ENCODE measurements around the gene PREX1.
"Not testable (repeated sequence)": the region's sequence is repeated elsewhere in the genome, so short reads cannot be mapped to it uniquely, and the experiment has no call there.

Gene PREX1

DNA sequence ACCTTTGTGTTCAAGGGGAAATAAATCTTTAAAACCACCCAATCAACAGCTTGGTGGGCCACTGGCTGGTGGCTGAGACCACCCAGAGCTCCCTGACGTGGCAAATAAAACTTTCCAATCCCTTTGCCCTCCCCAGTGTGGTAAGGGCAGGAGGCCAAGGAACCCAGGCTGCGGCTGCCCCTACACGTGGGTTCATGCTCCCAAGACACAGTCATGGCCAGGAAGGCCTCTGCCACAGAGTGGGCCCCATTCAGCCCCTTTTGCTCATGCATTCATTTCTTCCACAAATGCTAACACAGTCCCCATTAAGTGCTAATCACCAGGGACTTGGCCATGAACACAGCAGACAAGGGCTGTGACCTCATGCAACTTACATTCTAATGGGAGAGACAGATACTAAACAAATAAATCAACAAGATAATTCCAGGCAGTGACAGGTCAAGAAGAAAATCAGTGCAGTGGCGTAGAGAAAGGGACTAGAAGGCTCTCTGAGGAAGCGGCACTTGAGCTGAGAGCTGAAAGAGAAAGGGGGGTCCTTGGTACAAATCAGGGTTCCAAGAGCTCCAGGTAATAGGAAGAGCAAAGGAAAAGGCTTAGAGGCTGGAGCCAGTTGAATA is 13.8 kb downstream of the PREX1 start:
- H3K36me3 Mint-ChIP-seq (ENCODE audit: low read depth), result no peaks in the 10 kb centered on the region
- no peak overlapping the region for H3K4me3 Mint-ChIP-seq
- H3K27ac Mint-ChIP-seq, result no peak overlapping the region
- peaks cover under 1% of the 10 kb centered on the region for H3K27me3 Mint-ChIP-seq (ENCODE audit: low read depth)
- no peaks in the 10 kb centered on the region for H3K9me3 Mint-ChIP-seq
- TF ChIP-seq, protein P1, sequence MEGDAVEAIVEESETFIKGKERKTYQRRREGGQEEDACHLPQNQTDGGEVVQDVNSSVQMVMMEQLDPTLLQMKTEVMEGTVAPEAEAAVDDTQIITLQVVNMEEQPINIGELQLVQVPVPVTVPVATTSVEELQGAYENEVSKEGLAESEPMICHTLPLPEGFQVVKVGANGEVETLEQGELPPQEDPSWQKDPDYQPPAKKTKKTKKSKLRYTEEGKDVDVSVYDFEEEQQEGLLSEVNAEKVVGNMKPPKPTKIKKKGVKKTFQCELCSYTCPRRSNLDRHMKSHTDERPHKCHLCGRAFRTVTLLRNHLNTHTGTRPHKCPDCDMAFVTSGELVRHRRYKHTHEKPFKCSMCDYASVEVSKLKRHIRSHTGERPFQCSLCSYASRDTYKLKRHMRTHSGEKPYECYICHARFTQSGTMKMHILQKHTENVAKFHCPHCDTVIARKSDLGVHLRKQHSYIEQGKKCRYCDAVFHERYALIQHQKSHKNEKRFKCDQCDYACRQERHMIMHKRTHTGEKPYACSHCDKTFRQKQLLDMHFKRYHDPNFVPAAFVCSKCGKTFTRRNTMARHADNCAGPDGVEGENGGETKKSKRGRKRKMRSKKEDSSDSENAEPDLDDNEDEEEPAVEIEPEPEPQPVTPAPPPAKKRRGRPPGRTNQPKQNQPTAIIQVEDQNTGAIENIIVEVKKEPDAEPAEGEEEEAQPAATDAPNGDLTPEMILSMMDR (IDR thresholded peaks at IDR 0.05; ENCODE audit: unreplicated experiment in 3 of 3), result no peak
- H3K4me1 Mint-ChIP-seq, result peaks cover 12% of the 10 kb centered on the region

DNA sequence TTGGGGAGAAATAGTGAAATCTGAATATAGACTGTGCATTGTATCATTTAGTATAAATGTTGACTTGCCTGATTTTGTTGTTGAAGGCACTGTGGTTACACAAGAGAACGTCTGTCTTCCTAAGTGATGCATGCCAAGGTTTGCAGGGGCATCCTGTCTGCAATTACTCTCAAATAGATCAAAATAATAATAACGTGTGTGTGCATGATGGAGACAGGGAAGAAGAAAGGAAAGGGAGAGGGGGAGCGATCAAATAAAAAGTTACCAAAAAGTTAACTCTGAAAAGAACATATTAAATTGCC is 14.4 kb downstream of the PREX1 start:
- TF ChIP-seq, protein P1 (IDR thresholded peaks at IDR 0.05; ENCODE audit: unreplicated experiment in 3 of 3), result no peak
- Mint-ChIP-seq H3K9me3 (no peaks in the 10 kb centered on the region), H3K36me3 (ENCODE audit: low read depth) (no peaks in the 10 kb centered on the region), H3K27me3 (ENCODE audit: low read depth) (no peaks in the 10 kb centered on the region), H3K27ac (no peak overlapping the region), H3K4me1 (peaks cover 10% of the 10 kb centered on the region), H3K4me3 (no peak overlapping the region)

DNA sequence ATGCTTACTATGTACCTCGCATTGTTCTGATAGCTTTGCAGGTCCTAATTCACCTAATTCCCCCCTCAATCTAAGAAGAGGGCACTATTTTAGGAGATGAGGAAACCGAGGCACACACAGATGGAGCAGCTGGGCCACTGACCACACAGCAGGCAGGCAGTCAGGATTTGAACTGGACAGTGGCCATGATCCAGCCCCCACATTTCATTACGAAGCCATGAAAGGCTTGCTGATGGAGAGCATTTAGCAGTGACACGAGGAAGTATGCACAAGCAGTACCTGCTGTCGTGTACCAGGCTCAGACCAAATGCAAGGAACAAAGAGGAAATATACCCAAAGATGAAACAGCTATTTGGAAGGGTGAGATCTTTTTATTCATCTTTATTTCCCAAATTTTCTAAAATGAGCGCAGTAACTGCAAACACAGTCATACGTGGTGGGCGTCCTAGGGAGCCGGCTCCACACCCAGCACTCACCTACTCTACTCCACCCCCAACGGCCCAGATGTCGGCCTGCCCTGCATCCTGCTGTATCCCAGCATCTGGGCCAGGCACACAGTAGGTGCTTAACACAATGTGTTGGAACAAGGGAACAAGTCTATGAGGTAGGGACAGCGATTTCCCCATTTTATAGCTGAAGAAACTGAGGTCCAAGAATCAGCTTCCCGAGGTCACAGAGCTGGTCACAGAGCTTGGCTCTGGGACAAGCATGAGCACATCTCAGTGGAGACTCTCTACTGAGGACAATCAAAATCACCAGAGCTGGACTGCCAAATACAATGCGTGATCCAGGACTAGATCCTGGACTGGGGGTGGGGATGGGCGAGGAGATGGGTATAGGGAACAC is 15.0 kb downstream of the PREX1 start:
- TF ChIP-seq, protein P1 (IDR thresholded peaks at IDR 0.05; ENCODE audit: unreplicated experiment in 3 of 3), result no peak
- H3K9me3 Mint-ChIP-seq, result no peaks in the 10 kb centered on the region
- peaks cover 4% of the 10 kb centered on the region for H3K4me1 Mint-ChIP-seq
- no peaks in the 10 kb centered on the region for H3K27me3 Mint-ChIP-seq (ENCODE audit: low read depth)
- no peak overlapping the region for H3K4me3 Mint-ChIP-seq
- H3K27ac Mint-ChIP-seq, result no peak overlapping the region
- H3K36me3 Mint-ChIP-seq (ENCODE audit: low read depth), result no peaks in the 10 kb centered on the region

DNA sequence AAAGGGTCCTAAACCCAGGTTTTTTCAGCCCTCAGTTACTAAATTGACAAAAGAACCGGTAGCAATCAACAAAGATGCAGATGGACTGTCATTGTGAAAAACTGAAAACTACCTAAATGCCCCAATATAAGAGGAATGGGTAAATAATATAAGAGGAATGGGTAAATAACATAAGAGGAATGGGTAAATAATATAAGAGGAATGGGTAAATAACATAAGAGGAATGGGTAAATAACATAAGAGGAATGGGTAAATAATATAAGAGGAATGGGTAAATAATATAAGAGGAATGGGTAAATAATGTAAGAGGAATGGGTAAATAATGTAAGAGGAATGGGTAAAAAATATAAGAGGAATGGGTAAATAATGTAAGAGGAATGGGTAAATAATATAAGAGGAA is 15.7 kb downstream of the PREX1 start:
- not testable (repeated sequence) for H3K4me1 Mint-ChIP-seq; H3K4me3 Mint-ChIP-seq; H3K27me3 Mint-ChIP-seq (ENCODE audit: low read depth); H3K27ac Mint-ChIP-seq; H3K9me3 Mint-ChIP-seq; H3K36me3 Mint-ChIP-seq (ENCODE audit: low read depth)

DNA sequence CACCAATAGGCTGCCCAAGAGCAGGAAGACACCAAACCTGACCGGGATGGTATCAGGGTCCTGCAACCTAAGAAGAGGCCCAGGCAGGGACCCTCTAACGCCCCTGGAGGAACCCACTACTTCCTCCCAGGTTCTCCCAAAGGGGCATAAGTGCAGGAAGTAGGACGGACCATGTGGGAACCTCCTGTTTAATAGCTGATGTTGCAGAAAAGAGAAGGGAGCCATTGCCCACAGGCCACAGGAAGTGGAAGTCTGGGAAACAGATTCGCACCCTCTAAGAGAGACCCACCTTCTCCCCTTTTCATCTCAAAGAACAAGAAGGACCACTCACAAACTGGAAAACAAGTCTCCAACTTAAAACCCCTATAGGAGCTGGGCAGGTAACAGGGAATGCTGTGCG is 18.1 kb downstream of the PREX1 start:
- Mint-ChIP-seq H3K36me3 (ENCODE audit: low read depth) (peaks cover 4% of the 10 kb centered on the region), H3K27ac (no peak overlapping the region), H3K4me3 (no peak overlapping the region), H3K4me1 (no peaks in the 10 kb centered on the region), H3K27me3 (ENCODE audit: low read depth) (no peaks in the 10 kb centered on the region), H3K9me3 (peaks cover 12% of the 10 kb centered on the region)
- TF ChIP-seq, protein P1 (IDR thresholded peaks at IDR 0.05; ENCODE audit: unreplicated experiment in 3 of 3), result no peak

DNA sequence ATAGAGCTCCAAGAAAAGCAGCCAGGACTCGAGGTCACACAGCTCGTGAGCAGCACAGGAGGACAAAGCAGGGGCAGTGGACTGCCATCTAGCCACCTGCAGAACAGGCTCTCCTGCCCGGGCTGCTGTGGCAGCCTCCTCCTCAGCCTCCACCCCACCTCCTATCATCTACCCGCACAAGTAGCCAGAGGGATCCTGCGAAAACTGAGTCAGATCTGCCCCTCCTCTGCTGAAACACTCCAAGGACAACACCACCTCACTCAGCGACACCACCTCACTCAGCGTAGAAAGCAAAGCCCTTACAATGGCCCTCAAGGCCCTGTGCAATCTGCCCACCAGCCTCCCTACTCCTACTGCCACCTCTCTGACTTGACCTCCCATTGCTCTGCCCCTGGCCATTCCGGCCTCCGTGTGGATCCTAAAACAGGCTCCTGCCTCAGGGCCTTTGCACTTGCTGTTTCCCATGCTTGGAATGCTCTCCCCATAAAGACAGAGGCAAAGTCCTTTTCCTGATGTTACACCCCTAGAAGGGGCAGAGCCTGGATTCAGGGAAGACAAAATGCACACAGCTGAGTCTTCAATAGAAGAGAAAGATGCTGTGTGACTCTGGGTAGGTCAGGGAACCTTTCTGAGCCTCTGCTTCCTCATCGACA is 19.3 kb downstream of the PREX1 start:
- peaks cover 4% of the 10 kb centered on the region for H3K36me3 Mint-ChIP-seq (ENCODE audit: low read depth)
- peaks cover 14% of the 10 kb centered on the region for H3K9me3 Mint-ChIP-seq
- no peaks in the 10 kb centered on the region for H3K27me3 Mint-ChIP-seq (ENCODE audit: low read depth)
- no peaks in the 10 kb centered on the region for H3K4me1 Mint-ChIP-seq
- H3K4me3 Mint-ChIP-seq, result no peak overlapping the region
- TF ChIP-seq, protein P1 (IDR thresholded peaks at IDR 0.05; ENCODE audit: unreplicated experiment in 3 of 3), result no peak
- no peak overlapping the region for H3K27ac Mint-ChIP-seq
